A673 (cell line): ENCODE results near the gene PNLIPRP3.

Experiments used
- EZH2 ChIP-seq: fragments of 200-600 bp; sonication (generic); IDR thresholded peaks from 2 replicates; pipeline ENCODE4 v1.6.1; 2017; ENCODE audit warnings: borderline replicate concordance, low read depth, mild to moderate bottlenecking, mixed read lengths, antibody characterized with exemption, low read length; ENCODE audit not compliant: poor library complexity, severe bottlenecking
- TF ChIP-seq, protein P1 (sequence below): fragments of 300-800, 200-600 bp; sonication (generic); conservative IDR thresholded peaks from 2 replicates; pipeline ENCODE4 v1.5.1; 2017; ENCODE audit warnings: low read depth, mild to moderate bottlenecking, antibody characterized with exemption, low read length, moderate library complexity, mixed read lengths

DNA sequence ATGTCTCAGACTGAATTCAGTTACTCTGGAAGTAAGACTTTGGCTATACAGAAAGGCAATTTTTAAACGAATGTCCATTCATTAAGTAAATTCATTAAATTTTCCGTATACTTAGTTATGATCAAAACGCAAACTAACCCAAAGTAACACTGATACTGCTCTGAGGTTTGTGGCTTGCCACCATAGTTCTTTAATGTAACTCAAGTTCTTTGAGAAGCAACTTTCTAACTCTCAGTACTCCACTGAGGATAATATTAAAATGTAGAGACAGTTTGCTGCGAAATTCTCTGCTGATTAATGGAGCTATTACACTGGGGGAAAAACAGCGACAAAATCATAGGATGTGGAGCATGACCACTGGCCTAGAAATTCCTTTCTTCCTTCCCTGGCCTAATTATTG lies 45.4 kb upstream of the PNLIPRP3 start:
- TF ChIP-seq, protein P1, sequence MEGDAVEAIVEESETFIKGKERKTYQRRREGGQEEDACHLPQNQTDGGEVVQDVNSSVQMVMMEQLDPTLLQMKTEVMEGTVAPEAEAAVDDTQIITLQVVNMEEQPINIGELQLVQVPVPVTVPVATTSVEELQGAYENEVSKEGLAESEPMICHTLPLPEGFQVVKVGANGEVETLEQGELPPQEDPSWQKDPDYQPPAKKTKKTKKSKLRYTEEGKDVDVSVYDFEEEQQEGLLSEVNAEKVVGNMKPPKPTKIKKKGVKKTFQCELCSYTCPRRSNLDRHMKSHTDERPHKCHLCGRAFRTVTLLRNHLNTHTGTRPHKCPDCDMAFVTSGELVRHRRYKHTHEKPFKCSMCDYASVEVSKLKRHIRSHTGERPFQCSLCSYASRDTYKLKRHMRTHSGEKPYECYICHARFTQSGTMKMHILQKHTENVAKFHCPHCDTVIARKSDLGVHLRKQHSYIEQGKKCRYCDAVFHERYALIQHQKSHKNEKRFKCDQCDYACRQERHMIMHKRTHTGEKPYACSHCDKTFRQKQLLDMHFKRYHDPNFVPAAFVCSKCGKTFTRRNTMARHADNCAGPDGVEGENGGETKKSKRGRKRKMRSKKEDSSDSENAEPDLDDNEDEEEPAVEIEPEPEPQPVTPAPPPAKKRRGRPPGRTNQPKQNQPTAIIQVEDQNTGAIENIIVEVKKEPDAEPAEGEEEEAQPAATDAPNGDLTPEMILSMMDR: no peak
- no peak for TF ChIP-seq EZH2
